ENCODE measurements around the gene PLEKHJ1.
A peak's percentile ranks its signal among the peaks of the same experiment; 100 is the strongest.

Gene PLEKHJ1

DNA sequence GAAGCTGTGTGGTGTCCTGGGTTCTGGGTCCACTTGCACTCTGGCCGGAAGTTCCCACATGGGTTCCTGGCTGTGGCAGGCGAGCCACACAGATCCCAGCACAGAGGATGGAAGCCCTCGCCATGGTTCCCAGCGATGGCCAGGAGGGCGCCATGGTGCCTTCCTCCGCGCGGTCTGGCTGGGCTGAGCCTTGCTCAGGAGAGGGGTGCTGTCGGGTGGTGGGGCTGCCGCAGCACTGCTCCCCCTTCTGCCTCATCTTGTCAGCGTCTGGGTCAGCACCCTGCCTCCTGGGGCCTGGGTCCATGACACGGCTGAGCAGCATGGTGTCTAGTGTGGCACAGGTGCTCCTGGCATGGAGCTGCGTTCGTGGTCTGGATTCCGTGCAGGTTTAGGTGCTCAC lies 38.9 kb downstream of the PLEKHJ1 start:
- no peak for DNase-seq (ENCODE audit: low read depth)

DNA sequence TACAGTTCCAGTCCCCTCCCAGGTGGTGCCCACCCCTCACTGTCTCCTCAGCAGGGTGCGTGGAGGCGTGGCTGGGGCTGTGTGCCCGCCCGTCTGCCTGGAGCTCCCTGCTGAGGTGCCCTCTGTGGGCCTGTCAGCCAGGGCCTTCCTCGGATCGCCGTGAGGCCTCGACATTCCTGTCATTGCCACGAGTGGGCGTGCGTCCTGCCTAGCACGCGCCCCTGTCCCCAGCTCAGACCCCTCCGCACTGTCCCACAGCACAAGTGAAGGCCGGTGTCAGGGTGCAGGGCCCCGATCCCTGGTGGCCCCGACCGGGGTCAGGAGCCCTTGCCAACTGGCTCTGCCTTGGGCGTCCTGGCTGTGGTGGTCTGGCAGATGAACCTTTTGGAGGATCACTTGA lies 40.2 kb downstream of the PLEKHJ1 start:
- no peak for DNase-seq (ENCODE audit: low read depth)

DNA sequence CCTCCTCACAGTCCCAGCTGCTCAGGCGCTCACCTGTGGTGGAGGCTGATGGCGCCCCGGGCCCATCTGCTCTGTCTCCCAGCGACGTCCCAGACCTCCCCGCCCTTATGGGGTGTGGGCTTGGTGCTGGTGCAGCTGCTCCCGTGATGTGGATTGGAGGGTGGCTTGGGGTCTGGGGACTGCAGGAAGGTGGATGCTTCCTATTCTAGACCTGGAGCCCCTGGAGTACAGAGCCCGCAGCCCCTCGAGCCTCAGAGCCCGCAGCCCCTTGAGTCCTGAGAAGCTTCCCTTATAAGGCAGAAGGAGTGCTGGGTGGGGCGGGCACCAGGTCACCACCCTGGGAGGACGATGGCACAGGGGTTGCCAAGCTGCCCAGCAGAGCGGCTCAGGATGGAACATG lies 40.8 kb downstream of the PLEKHJ1 start:
- no peak for DNase-seq (ENCODE audit: low read depth)

DNA sequence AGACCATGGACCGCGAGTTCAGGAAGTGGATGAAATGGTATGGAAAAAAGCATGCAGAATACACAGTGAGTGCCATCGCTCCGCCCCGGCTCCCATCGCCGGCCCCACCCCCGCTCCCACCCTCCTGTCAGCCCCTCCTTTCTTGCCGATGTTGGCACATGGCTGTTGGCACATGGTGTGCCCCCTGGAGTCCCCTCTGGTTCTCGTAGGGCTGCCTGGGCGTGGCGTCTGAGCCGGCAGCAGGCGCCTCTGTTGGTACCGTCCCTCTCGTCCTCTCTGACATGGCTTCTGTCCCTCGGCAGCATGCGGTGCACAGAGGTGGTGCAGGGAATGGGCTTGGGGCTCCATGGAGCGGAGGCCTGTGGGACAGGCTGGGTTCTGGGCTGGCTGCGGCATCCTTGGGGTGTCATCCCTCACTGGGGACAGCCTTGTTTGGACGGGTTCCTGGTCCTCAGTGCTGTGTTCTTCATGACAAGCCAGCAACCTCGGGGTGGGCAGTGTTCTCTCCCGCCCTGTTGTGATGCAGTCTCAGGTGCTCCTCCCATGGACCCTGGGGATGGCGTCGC lies 41.5 kb downstream of the PLEKHJ1 start:
- DNase-seq (ENCODE audit: low read depth): no peak

DNA sequence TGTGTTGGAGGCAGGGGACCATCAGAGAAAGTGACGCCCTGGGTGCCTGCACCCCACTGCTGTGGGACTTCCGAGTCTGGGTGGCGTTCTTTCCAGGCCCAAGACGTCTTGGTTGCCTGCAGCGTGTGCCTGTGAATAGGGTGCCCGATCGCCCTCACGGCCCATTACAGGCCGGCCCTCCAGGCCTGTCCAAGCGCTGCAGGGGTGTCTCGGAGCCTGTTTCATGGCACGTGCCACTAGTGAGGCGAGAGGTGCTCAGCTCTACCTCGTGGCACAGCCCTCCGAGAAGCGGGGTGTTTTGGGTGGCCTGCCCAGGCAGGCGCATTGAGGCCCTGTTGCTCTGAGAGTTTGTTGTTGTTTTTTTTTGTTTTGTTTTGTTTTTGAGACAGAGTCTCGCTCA lies 42.3 kb downstream of the PLEKHJ1 start:
- no peak for DNase-seq (ENCODE audit: low read depth)

DNA sequence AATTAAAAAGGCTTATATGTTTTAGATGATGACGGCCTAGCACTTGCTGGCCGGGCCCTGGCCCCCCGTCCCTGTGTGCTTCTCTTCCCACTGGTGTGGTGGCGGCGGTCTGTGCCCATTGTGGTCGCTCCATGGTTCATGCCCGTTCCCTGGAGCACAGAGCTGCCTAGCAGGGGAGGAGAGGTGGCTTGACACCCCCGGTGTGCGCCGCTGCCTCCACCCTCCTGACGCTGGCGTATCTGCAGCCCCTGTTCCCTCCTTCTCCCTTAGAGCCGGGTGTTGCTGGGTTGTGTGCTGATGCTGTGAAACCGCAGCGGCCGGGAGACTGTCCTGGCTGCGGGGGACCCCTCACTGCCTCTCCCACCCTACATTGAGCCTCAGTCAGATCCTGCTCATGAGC lies 43.3 kb downstream of the PLEKHJ1 start:
- no peak for DNase-seq (ENCODE audit: low read depth)

DNA sequence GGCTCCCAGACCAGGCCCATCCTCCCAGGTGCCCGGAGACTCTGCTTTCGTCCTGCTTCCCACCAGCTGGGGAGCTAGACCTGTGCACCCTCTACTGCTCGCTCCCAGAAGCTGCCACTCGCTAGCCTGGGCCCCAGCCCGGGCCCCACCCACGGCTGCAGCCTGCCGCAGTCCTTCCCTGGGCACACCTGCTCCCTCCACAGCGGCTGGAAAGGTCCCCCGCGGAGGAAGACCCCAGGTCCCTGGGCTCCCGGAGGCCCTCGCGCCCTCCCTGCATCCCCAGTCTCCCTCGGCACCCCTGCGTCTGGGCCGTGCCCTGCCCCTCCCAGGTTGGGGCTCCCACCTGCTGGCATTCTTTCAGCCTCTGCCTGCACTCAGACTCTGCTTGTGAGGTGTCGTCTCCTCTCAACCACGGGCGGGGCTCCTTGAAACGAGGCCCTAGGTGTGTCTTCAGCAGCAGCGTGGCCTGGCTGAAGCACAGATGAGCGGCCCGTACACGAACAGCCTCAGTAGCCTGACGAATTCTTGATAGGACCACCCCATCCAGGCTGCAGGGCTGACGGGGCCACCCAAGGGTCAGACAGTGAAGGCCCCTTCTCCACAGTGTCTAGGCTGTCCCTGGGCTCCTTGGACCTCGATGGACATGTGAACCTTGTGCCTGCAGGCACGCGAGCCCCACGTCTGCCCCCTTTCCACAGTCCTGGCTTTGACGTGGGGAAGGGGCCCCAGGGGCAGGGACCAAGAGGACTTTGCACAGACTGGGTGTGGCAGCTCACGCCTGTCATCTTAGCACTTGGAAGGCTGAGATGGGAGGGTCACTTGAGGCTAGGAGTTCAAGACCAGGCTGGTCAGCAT lies 44.4 kb downstream of the PLEKHJ1 start:
- DNase-seq (ENCODE audit: low read depth): no peak

DNA sequence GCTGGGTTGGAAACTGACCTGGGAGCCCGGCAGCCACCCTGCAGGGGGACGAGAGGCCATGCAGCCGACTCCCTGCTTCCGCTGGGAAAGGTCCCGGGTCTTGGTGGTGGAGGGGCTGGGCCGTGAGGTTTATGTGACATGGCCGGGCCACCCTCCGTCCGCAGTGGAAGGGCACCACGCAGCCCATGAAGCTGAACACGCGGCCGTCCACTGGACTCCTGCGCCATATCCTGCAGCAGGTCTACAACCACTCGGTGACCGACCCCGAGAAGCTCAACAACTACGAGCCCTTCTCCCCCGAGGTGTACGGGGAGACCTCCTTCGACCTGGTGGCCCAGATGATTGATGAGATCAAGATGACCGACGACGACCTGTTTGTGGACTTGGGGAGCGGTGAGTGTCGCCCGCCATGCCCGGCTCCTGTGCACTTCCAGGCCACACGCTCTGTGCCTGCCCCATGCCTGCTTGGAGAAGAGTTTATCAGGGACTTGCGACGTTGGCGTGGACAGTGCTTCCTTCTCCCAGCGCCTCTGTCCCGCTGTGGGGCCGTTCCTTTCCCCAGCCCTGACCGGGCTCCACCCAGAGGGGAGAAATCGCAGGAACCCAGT lies 45.2 kb downstream of the PLEKHJ1 start:
- no peak for DNase-seq (ENCODE audit: low read depth)

DNA sequence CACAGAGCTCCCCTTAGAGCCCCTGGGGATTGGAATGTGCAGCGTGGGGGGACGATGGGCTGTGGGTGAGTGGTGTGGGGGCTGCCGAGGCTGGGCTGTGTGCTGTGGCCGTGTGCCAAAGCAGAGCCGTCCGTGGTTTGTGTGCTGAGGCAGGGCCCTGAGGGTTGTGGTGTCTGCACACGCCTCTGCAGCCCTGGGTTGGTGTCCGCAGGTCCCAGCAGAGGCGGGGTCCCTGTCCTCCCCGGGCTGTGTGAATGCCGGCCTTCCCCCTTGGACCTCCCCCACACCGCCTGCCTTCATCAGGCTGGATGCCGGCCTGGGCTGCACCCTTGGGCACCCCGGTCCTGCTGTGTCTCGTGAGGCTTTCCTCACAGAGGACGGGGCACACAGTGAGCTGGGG lies 46.2 kb downstream of the PLEKHJ1 start:
- DNase-seq (ENCODE audit: low read depth): no peak

DNA sequence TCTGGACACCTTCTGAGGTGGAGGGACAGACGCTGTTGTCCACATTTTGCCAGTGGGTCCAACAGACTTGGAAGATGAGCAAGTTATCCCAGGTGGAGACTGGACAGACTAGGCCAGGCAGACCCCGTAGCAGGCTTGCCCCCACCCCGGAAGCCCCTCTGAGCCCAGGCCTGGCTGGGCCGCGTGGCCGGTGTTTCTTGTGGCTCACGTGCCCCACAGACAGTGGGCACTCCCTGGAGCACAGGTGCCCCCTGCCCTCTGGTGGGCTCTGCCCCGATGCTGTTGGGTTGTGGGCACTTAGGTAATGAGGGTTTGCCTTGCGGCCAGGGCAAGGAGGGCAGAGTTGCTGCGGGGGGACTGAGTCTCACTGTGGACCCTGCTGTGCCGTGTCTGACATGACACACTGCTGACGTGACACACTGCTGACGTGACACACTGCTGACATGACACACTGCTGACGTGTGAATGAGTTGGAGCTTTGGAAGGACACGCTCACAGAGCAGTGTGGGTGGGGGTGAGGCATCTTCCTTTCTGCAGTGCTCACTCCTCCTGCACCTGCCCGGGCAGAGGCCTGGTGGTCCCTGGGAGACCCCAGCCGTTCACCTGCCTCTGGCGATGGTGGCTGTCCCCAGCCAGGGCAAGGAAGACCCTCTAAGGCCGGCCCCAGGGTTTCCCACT lies 47.3 kb downstream of the PLEKHJ1 start:
- DNase-seq (ENCODE audit: low read depth): peak; percentile 15

DNA sequence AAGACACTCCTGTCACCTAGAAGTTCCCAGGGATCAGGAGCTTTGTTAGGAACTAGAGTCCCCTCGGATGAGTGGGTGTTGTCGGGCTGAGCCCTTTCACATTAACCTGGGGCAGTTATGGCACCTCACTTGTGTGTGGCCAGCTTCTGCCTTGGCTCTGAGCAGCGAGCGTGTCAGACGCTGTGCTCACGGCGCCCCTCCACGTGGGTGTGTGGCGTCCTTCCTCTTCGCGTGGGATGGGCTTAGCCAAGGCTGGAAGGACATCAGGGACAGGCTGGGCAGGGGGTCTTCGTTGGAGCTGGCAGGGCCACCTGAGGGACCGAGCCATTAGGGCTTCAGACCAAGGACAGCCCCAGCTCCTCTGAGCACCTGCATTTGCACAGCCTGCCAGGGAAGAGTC lies 49.0 kb downstream of the PLEKHJ1 start:
- DNase-seq (ENCODE audit: low read depth): no peak

DNA sequence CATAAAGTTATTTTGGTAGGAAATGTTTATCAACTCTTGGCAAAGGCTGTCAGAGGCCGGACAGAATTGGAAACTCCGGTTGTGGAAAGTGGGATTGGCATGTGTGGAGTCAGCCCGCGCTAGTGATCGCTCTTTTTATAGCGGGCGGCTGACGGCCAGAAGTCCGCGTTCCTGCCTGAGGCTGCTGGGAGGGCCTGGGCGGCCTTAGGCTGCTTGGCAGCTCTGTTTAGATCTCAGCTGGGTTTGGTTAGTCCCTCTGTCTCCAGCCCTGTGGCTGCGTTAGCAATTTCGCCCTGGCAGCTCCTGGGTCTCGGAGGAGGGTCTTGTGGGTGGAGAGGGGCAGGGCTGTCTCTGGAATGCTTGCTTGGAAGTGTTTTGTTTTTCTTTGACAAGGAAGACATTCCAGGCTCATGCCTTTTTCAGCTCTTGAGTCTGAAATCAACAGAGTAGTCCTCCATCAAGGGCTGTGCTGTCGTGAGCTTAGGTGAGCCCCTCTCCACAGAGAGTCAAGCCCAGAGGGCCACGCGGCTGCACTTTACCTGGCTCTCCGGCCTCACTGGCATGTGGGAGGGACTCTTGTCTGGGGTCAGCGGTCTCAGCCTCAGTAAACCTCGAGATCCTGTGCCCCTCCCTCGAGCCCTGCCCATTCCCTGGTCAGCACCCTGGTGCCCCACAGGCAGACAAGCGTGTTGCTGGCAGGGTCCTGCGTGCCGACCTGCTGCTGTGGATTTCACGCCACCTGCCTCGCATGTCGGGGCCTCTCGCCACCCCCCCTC lies 49.9 kb downstream of the PLEKHJ1 start:
- no peak for DNase-seq (ENCODE audit: low read depth)

DNA sequence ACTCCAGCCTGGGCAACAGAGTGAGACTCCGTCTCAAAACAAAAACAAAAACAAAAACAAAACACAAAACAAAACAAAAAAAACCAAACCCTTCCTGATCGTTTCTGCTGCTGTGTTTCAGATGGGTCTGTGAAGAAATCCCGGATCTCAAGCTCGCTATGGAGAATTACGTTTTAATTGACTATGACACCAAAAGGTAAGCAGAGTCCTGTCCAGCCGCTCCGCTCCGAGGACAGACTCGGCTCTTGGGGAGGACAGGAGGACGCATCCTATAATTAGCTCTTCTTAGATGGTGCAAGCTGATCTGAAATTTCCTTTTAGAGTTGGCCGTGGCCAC lies 50.4 kb downstream of the PLEKHJ1 start:
- no peak for DNase-seq (ENCODE audit: low read depth)

DNA sequence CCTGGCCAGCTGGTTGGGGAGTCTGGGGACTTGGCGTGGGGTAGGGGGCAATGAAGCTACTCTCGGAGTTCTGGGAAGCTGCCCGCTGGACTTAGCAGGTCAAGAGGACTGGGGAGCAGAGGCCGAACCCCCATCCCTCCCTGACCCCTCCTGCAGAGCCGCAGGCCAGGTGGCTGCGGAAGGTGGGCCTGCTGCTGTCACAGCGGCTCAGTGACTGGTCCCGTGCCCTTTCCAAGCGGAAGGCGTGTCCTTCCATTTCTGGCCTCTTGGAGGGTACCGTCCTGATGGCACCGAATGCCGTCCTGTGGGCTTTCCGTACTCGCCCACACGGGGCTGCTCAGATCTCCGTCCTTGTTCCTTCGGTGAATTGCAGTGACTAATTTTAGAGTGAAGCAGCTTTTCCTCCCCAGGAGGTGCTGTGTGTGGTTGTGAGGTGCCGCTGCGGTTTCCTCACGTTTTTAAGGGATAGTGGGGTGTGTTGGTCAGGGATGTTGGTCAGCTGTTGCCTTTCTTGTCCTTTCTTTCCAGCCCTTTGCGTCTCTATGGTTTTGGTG lies 51.6 kb downstream of the PLEKHJ1 start:
- DNase-seq (ENCODE audit: low read depth): no peak
